H1 (cell line): ENCODE data around the gene INPP4B.

ENCODE experiments used
- CHD2 ChIP-seq: IDR thresholded peaks from 2 replicates; pipeline ENCODE4 v1.6.1; 2012; ENCODE audit warnings: low read length, improper control_type of control experiment
- CTCF ChIP-seq, 3 experiments: IDR thresholded peaks; 1 replicate in 2 of 3; 2 replicates in 1 of 3; pipeline versions ENCODE4 v1.5.1 to v1.6.1; 2011; ENCODE audit warnings: low read length in 3 of 3, mild to moderate bottlenecking in 3 of 3, inconsistent platforms in 2 of 3, low read depth in 1 of 3, moderate library complexity in 1 of 3; ENCODE audit not compliant: insufficient read depth in 1 of 3; ENCODE audit errors: control extremely low read depth in 1 of 3
- EZH2 ChIP-seq: fragments of 200-600 bp; sonication (generic); IDR thresholded peaks from 2 replicates; pipeline ENCODE4 v1.7.1; 2012; ENCODE audit warnings: low read depth, mild to moderate bottlenecking, moderate library complexity, low read length, inconsistent platforms; ENCODE audit not compliant: severe bottlenecking
- HDAC2 ChIP-seq, 2 experiments: fragments of 300-600 bp in 1 of 2; sonication (generic) in 1 of 2; IDR thresholded peaks; 2 replicates each; pipeline ENCODE4 v1.6.1; 2011 to 2012; ENCODE audit warnings: low read depth in 2 of 2, low read length in 2 of 2, mild to moderate bottlenecking in 2 of 2, moderate library complexity in 2 of 2, borderline replicate concordance in 1 of 2, inconsistent platforms in 1 of 2
- KDM1A ChIP-seq: fragments of 200-600, 300-600 bp; sonication (generic); IDR thresholded peaks from 2 replicates; pipeline ENCODE4 v1.7.1; 2016; ENCODE audit warnings: mild to moderate bottlenecking, low read length, borderline replicate concordance
- MAX ChIP-seq: IDR thresholded peaks from 2 replicates; pipeline ENCODE4 v1.6.1; 2012; ENCODE audit warnings: inconsistent platforms
- POLR2AphosphoS5 ChIP-seq: IDR thresholded peaks from 2 replicates; pipeline ENCODE4 v1.6.1; 2011; ENCODE audit warnings: low read depth, low read length
- ZNF274 ChIP-seq: IDR thresholded peaks from 2 replicates; pipeline ENCODE4 v1.7.0; 2012; ENCODE audit warnings: low read length, borderline replicate concordance; ENCODE audit errors: extremely low read depth

- TF ChIP-seq CHD2 (no peak), KDM1A (no peak), HDAC2 (IDR thresholded peaks at IDR 0.05; ENCODE audit: borderline replicate concordance in 1 of 2, low read depth in 2 of 2, low read length in 2 of 2) (no peak), CTCF (IDR thresholded peaks at IDR 0.05; ENCODE audit: control extremely low read depth in 1 of 3, insufficient read depth in 1 of 3, low read depth in 1 of 3, low read length in 3 of 3) (no peak), POLR2AphosphoS5 (no peak), ZNF274 (no peak), MAX (no peak), EZH2 (no peak)
Measured at GRCh38 chr4:142595222-142595871, 250.8 kb downstream of the INPP4B start.
